Kidney epithelial cell (primary cell): ENCODE measurements around the gene ZMYND10. TPM values are rescaled to one million over a fixed set of nuclear protein-coding genes. Genes with fewer than 3 reads are reported as not detected.

Experiments
- DNase-seq: peaks from one replicate; pipeline ENCODE4 v3.0.0-alpha.2; 2010; ENCODE audit warnings: low read depth
- H3K27me3 ChIP-seq: 2 replicates; pipeline ENCODE4 v1.6.0; 2011; ENCODE audit warnings: low read length; ENCODE audit not compliant: control insufficient read depth, insufficient read depth
- H3K36me3 ChIP-seq: 2 replicates; pipeline ENCODE4 v1.5.1; 2011; ENCODE audit warnings: low read length; ENCODE audit not compliant: control insufficient read depth, insufficient read depth
- H3K4me3 ChIP-seq: 2 replicates; pipeline ENCODE4 v1.5.1; 2011; ENCODE audit warnings: low read depth, mild to moderate bottlenecking, control low read depth, low read length
- total RNA-seq: library from RNA; depleted of rRNA; stranded (reverse); fragments of >200 nt; gene quantifications from 2 replicates; pipeline ENCODE4 v1.2.3, GENCODE V29; 2015
- TF ChIP-seq, protein P1 (sequence below): IDR thresholded peaks from 2 replicates; pipeline ENCODE4 v1.5.1; 2011; ENCODE audit warnings: mild to moderate bottlenecking, moderate library complexity, low read length, control low read depth, inconsistent platforms; ENCODE audit not compliant: insufficient read depth, poor library complexity, severe bottlenecking

The ZMYND10 gene
- total RNA-seq, 1 donor from 2014 or later = 1.7 TPM

DNA sequence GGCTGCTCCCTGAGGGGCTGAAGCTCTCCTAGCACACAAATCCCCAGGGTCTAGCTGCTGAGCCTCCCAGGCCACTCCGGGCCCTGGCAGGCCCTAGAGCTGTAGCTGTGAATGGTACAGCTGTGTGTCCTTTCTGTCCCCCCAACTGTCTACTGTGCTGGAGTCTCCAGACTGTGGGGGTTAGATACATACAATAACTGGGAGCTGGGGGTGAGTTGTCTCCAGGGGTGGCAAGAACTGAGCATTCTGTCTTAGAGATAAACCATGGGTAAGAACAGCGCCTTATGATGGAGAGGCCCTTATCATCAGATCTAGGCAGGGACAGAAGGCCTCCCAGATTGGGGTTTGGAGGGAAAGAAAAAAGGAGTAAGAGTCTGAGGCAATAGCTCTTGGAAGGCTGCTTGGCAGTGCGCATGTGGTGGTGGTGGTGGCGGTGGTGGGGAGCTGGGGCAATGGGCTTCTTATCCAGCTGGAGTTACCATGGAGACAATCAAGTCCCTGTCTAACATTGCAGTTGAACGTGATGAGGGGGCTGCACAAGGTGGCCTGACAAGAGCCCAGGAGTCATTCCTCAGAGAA lies 8.7 kb upstream of the ZMYND10 start:
- Histone ChIP-seq H3K36me3 (peaks cover 2% of the 10 kb centered on the region), H3K27me3 (no peaks in the 10 kb centered on the region), H3K4me3 (no peak overlapping the region)
- DNase-seq = no peak
- TF ChIP-seq, protein P1, sequence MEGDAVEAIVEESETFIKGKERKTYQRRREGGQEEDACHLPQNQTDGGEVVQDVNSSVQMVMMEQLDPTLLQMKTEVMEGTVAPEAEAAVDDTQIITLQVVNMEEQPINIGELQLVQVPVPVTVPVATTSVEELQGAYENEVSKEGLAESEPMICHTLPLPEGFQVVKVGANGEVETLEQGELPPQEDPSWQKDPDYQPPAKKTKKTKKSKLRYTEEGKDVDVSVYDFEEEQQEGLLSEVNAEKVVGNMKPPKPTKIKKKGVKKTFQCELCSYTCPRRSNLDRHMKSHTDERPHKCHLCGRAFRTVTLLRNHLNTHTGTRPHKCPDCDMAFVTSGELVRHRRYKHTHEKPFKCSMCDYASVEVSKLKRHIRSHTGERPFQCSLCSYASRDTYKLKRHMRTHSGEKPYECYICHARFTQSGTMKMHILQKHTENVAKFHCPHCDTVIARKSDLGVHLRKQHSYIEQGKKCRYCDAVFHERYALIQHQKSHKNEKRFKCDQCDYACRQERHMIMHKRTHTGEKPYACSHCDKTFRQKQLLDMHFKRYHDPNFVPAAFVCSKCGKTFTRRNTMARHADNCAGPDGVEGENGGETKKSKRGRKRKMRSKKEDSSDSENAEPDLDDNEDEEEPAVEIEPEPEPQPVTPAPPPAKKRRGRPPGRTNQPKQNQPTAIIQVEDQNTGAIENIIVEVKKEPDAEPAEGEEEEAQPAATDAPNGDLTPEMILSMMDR = no peak

DNA sequence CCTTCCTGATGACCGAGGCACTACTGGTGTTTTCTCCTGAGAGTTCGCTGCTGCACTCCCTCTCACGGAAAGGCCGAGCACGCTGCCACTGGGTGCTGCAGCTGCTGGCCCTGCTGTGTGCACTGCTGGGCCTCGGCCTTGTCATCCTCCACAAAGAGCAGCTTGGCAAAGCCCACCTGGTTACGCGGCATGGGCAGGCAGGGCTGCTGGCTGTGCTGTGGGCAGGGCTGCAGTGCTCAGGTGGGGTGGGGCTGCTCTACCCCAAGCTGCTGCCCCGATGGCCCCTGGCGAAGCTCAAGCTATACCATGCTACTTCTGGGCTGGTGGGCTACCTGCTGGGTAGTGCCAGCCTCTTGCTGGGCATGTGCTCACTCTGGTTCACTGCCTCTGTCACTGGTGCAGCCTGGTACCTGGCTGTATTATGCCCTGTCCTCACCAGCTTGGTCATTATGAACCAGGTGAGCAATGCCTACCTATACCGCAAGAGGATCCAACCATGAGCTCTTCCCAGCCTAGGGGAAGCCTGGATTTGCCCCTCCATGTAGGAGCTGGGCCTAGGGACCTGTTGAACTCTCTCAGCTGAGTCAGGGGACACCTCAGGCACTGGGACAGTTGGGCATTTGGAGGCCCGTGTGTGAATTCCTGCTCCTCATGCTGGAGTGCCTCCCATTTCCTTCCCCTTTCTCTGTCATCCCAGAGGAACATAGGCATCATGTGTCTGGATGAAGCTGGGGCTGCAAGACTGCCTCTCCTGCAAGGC lies 7.9 kb upstream of the ZMYND10 start:
- Histone ChIP-seq H3K36me3 (peaks cover 2% of the 10 kb centered on the region), H3K4me3 (no peak overlapping the region), H3K27me3 (no peaks in the 10 kb centered on the region)
- TF ChIP-seq, protein P1 = no peak
- DNase-seq = no peak

GRCh38 chr3:50352781-50353180 lies 7.2 kb upstream of the ZMYND10 start:
- TF ChIP-seq, protein P1 = peak; percentile 32
- Histone ChIP-seq H3K4me3 (no peak overlapping the region), H3K27me3 (no peaks in the 10 kb centered on the region), H3K36me3 (peaks cover 2% of the 10 kb centered on the region)
- DNase-seq = no peak

GRCh38 chr3:50351323-50351697 lies 5.8 kb upstream of the ZMYND10 start:
- TF ChIP-seq, protein P1 = no peak
- no peaks in the 10 kb centered on the region for H3K27me3 ChIP-seq
- no peak for DNase-seq
- peak overlapping the region; percentile 78 for H3K4me3 ChIP-seq
- H3K36me3 ChIP-seq = peaks cover 1% of the 10 kb centered on the region

DNA sequence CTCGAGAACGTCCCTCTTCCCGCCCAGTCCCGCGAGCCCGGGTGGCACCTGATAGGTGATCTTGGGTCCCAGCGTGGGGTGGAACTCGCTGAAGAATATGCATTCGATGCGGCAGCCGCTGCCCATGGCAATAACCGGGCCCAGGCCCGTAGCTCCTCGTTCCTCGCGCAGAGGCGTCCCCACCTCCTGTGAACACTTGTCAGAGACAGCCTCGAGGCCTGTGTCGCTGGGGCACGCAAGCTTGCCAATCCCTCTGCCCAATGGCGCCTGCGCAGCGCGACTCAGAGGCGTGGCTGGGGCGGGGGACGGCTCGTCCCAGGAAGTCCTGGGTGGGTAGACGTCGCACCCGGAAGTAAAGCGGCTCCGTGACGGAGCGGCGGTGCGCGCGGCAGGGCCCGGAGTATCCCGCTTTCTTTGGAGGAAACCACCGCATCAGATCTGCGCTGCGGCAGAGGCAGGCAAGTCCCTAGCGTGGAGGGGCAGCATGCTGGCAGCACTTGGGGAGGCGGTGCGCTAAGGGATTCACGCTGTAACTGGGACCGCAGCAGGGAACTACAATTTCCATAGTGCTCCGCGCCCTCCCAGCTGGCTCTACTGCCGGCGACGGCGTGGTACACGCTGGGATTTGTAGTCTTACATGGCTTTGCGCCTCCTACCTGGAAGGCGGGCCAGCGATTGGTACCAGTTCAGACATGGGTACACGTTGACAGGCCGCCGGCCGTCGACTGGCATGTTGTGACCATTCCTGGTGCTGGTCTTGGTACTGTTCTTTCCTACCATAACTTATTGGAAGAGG lies 5.2 kb upstream of the ZMYND10 start, which contains the start of the genes CYB561D2 and NPRL2:
CYB561D2 (plus strand) TSS at position 336 of the 796 bp plus-strand sequence. CDS start 572 bp downstream, outside the sequence.
NPRL2 (minus strand) TSS at position 249 of the 796 bp plus-strand sequence; CDS start at position 126, 123 bp downstream.
- no peaks in the 10 kb centered on the region for H3K27me3 ChIP-seq
- peak; percentile 75 for DNase-seq
- peak within 1 kb of the TSS; percentile 78 for H3K4me3 ChIP-seq
- TF ChIP-seq, protein P1 = no peak
- H3K36me3 ChIP-seq = peaks cover 1% of the 10 kb centered on the region
